ENCODE data around the gene ELOVL2. TPM values are rescaled to one million over a fixed set of nuclear protein-coding genes. Genes with fewer than 3 reads are reported as not detected.

Gene ELOVL2
- total RNA-seq, 2 experiments from 2014 or later = not detected

GRCh38 chr6:10951675-10952282 is 92.3 kb downstream of the ELOVL2 start:
- no peak overlapping the region for H3K27ac Mint-ChIP-seq
- ChIA-PET CTCF (interaction anchor here (0.6 to 1.1 kb wide), 6 partner anchors 12 to 228 kb away, joined by 3 to 7 read pairs (median 4); no protein-coding TSS in a partner anchor), POLR2A (no interaction called here)
- H3K36me3 Mint-ChIP-seq (ENCODE audit: low read depth) = no peaks in the 10 kb centered on the region
- DNase-seq (no peak), ATAC-seq (no peak)
- H3K9me3 Mint-ChIP-seq (ENCODE audit: low read depth) = no peaks in the 10 kb centered on the region
- no peaks in the 10 kb centered on the region for H3K4me1 Mint-ChIP-seq
- H3K27me3 Mint-ChIP-seq = peaks cover 17% of the 10 kb centered on the region
- H3K4me3 Mint-ChIP-seq = no peak overlapping the region
- intact Hi-C loops (cut with DNase I, micrococcal nuclease) = loop anchor here (5.0 to 10.0 kb wide), 3 partner anchors 201 to 623 kb away; no protein-coding TSS in a partner anchor

GRCh38 chr6:10949579-10950490 is 94.3 kb downstream of the ELOVL2 start:
- H3K27ac Mint-ChIP-seq = no peak overlapping the region
- H3K4me3 Mint-ChIP-seq = no peak overlapping the region
- H3K27me3 Mint-ChIP-seq = peaks cover 18% of the 10 kb centered on the region
- ATAC-seq (no peak), DNase-seq (no peak)
- ChIA-PET POLR2A (no interaction called here), CTCF (interaction anchor here (0.6 to 1.3 kb wide), 2 partner anchors 119 to 1481 kb away, joined by 3 read pairs; no protein-coding TSS in a partner anchor)
- H3K36me3 Mint-ChIP-seq (ENCODE audit: low read depth) = no peaks in the 10 kb centered on the region
- H3K9me3 Mint-ChIP-seq (ENCODE audit: low read depth) = no peaks in the 10 kb centered on the region
- no peaks in the 10 kb centered on the region for H3K4me1 Mint-ChIP-seq
- intact Hi-C loops (cut with DNase I, micrococcal nuclease) = loop anchor here (5.0 to 10.0 kb wide), 3 partner anchors 202 to 625 kb away; no protein-coding TSS in a partner anchor

GRCh38 chr6:10947966-10948365 is 96.1 kb downstream of the ELOVL2 start:
- Mint-ChIP-seq H3K27ac (no peak overlapping the region), H3K9me3 (ENCODE audit: low read depth) (no peaks in the 10 kb centered on the region), H3K4me3 (no peak overlapping the region), H3K4me1 (no peaks in the 10 kb centered on the region), H3K36me3 (ENCODE audit: low read depth) (no peaks in the 10 kb centered on the region), H3K27me3 (peaks cover 10% of the 10 kb centered on the region)
- intact Hi-C loops (cut with DNase I, micrococcal nuclease) = no loop called here
- DNase-seq (no peak), ATAC-seq (no peak)
- POLR2A ChIA-PET = no interaction called here
- CTCF ChIA-PET = interaction anchor here (0.9 to 1.5 kb wide), 2 partner anchors 9 to 549 kb away, joined by 3 to 5 read pairs; no protein-coding TSS in a partner anchor

GRCh38 chr6:10945845-10946244 is 98.3 kb downstream of the ELOVL2 start:
- Mint-ChIP-seq H3K9me3 (ENCODE audit: low read depth) (no peaks in the 10 kb centered on the region), H3K27ac (no peak overlapping the region), H3K4me3 (no peak overlapping the region), H3K36me3 (ENCODE audit: low read depth) (no peaks in the 10 kb centered on the region), H3K27me3 (peaks cover 10% of the 10 kb centered on the region), H3K4me1 (no peaks in the 10 kb centered on the region)
- CTCF ChIA-PET = interaction anchor here (0.6 kb wide), 1 partner anchor 1420 kb away, joined by 3 read pairs; no protein-coding TSS in a partner anchor
- POLR2A ChIA-PET = no interaction called here
- DNase-seq = no peak
- no peak for ATAC-seq
- intact Hi-C loops (cut with DNase I, micrococcal nuclease) = no loop called here

GRCh38 chr6:10939840-10940239 is 104.3 kb downstream of the ELOVL2 start:
- Mint-ChIP-seq H3K4me3 (no peak overlapping the region), H3K27ac (no peak overlapping the region), H3K27me3 (peaks cover 9% of the 10 kb centered on the region), H3K4me1 (no peaks in the 10 kb centered on the region), H3K9me3 (ENCODE audit: low read depth) (no peaks in the 10 kb centered on the region), H3K36me3 (ENCODE audit: low read depth) (no peaks in the 10 kb centered on the region)
- intact Hi-C loops (cut with DNase I, micrococcal nuclease) = no loop called here
- CTCF ChIA-PET = interaction anchor here (1.2 to 1.4 kb wide), 3 partner anchors 8 to 15 kb away, joined by 3 to 7 read pairs (median 5); no protein-coding TSS in a partner anchor
- ATAC-seq = no peak
- POLR2A ChIA-PET = no interaction called here
- no peak for DNase-seq

- intact Hi-C loops (cut with DNase I, micrococcal nuclease) = no loop called here
- H3K27ac Mint-ChIP-seq = no peak overlapping the region
- ChIA-PET POLR2A (no interaction called here), CTCF (no interaction called here)
- no peaks in the 10 kb centered on the region for H3K4me1 Mint-ChIP-seq
- DNase-seq (no peak), ATAC-seq (no peak)
- no peak overlapping the region for H3K4me3 Mint-ChIP-seq
- H3K36me3 Mint-ChIP-seq (ENCODE audit: low read depth) = no peaks in the 10 kb centered on the region
- H3K9me3 Mint-ChIP-seq (ENCODE audit: low read depth) = no peaks in the 10 kb centered on the region
- peaks cover 14% of the 10 kb centered on the region for H3K27me3 Mint-ChIP-seq
Observed at GRCh38 chr6:10933126-10933525, 111.0 kb downstream of the ELOVL2 start.

Other genes starting within 250 kb of the ELOVL2 start
- under 1 TPM; 0.42 to 0.43 TPM for gene MAK, start 205.8 kb downstream of the ELOVL2 start, total RNA-seq
- not detected for gene GCM2, start 162.3 kb downstream of the ELOVL2 start, total RNA-seq
- under 1 TPM in 1 of 2 experiments, not detected in 1; 0.25 TPM for gene SYCP2L, start 157.3 kb downstream of the ELOVL2 start, total RNA-seq
- 1 to 10 TPM; 6.3 to 7.9 TPM for gene SMIM13, start 49.5 kb upstream of the ELOVL2 start, total RNA-seq
- gene ERVFRD-1, start 67.4 kb upstream of the ELOVL2 start, total RNA-seq = not detected
- gene NEDD9, start 188.4 kb upstream of the ELOVL2 start, total RNA-seq = 10 to 100 TPM; 23.6 to 27.3 TPM